GM18868 (cell line): ENCODE results near the gene CDK4.
A peak's percentile ranks its signal among the peaks of the same experiment; 100 is the strongest.

Experiments used
- ATAC-seq: cut with Tn5 transposase; IDR thresholded peaks from one replicate; pipeline ENCODE4 v1.9.1; 2021; ENCODE audit warnings: mild to moderate bottlenecking, moderate library complexity; ENCODE audit not compliant: unreplicated experiment

The CDK4 gene

GRCh38 chr12:57741413-57741789 is 10.7 kb downstream of the CDK4 start:
- ATAC-seq, result no peak

DNA sequence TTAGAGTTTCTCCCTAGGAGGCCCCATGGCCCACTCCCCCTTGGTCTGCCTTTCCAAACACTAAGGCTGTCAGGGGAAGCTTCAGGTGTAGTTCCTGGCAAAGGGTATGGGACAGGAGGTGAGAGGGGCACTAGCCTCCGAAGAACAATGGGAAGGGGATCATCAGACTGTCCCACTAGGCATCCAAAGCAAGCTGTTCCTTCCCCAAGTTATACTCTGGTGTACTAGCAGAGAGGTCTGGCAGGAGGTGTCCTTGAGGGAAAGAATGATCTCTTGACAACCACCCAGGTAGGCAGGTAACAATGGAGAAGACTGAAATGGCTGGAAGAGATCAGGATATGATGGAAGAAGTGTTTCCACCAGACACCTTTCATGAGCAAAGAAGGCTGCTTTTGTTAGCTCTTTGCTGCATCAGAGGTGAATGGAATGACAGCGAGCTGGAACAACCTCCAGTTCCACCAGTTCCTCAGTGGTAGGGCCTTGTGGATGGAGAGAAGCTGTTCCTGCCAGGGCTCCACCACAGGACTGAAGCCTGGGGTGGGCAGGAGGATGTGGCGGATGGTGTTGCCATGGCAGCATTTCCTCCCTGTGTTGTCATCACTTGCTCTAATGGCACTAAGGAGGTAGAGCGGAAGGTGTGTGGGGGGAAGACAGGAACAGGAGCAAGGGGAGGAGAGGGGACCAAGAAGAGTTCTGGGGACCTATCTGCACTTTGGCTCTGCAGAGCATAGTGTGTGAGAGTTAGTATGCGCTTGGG is 11.3 kb downstream of the CDK4 start:
- ATAC-seq, result peak; percentile 47

- ATAC-seq, result no peak
These were observed 12.1 kb downstream of the CDK4 start for GRCh38 chr12:57739914-57740538.

DNA sequence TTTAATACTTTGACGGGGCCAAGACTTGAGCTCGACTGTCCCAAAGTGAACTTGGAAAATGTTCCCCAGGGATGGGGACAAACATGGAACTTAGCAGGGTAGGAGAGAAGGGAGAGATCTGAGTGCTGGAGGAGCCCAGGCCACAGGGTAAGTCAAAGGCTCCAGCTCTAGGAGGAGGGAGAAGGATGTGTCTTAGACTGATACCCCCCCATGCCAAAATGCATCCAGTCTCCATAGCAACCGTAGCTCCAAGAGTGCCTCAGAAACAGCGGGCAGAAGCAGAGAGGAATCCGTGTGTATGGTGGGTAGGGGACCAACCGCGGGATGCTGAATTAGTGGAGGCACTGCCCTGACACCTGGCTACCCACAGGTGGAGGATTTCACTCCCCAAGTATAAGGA is 12.7 kb downstream of the CDK4 start:
- ATAC-seq, result no peak

- ATAC-seq, result no peak
These were observed 13.4 kb downstream of the CDK4 start, which contains the start of gene AGAP2 for GRCh38 chr12:57738661-57739237. Gene AGAP2, minus strand, starts transcription at chr12:57738742. Its CDS starts 496 bp downstream, at chr12:57738246.

- ATAC-seq, result no peak
These were observed 14.3 kb downstream of the CDK4 start for GRCh38 chr12:57737467-57738460.

DNA sequence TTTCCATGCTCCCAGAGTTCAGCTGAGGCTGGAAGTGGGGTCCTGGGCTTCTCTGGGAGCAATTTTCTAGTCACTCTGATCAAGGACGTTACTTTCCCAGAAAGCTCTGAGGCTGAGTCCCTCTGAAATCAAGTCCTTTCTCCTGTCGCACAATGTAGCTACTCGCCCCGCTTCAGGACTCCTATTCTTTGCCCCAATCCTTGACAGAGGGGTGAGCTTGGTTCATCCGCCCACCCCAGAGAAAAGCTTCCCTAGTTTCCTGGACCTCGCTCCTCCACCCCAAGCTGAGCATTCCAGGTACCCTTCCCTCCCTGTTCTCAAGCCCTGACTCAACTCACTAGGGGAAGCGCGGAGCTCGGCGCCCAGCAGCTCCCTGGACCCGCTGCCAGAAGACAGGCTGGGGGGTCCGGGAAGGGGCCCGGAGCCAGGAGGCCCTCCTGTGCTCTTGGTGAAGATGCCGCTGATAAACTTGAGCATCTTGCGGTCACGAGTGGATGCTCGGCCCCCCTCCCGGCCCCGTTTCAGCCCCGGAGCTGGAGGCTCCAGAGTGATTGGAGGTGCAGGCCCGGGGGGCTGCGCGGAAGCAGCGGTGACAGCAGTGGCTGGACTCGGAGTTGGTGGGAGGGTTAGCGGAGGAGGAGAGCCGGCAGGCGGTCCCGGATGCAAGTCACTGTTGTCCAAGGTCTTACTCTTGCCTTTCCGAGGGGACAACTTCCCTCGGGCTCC is 15.2 kb downstream of the CDK4 start:
- no peak for ATAC-seq

DNA sequence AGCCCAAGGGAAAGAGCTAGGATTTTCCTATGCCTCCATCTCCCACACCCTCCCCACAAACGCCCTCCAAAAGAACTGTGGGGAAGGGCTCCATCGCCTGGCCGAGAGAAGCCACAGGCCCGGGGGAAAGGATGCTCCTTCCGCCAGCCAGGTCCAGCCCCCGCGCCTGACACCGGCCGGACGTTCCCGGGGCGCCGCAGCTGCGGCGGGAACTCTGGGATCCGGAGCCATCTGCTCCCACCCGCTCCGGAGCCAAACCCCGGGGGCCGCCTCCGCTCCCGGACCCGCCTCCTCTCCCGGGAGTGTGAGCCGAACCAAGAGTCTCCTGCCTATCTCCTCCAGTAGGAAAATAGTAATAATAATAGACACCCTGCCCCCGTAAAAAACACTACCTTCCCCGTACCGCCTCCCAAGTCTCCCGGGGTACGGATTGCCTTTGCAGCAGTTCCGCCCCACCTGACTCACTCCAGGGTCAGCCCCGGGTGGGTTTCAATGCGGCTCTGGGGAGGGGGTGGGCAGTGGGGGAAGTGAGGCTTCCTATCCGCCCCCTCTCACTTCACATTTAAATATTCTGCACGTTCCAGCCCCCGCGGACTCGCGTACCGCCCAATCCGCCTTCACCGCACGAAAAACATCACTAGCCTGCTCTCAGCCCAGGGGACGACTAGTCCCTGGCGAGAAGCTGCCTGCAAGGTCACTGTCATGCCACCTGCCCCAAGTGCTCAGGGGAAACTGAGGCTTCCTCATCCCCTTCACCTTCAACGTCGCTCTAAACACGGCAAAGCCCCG is 16.0 kb downstream of the CDK4 start:
- ATAC-seq, result no peak

GRCh38 chr12:57735198-57735855 is 16.8 kb downstream of the CDK4 start:
- no peak for ATAC-seq

- ATAC-seq, result no peak
These were observed 17.5 kb downstream of the CDK4 start for GRCh38 chr12:57734591-57734990.

GRCh38 chr12:57733928-57734327 is 18.2 kb downstream of the CDK4 start:
- ATAC-seq, result no peak

- no peak for ATAC-seq
These were observed 19.1 kb downstream of the CDK4 start for GRCh38 chr12:57732726-57733593.

DNA sequence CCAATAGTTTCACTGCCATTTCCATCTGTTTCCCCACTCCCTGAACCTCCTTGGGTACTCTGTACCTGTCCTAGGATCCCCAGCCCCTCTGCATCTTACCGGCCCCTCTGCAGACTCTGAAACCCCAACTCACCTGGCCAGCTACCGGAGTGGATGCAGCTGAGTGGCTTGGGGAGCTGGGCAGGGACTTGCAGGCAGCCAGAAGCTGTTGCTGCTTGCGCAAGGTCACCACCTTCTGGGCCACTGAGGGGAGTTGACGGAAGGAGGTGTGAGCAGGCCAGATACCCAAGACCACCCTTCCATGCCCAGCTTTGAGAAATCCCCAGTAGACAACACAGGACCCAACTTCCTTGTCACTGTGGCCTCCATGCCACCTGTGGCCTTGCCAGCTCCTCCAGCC is 19.8 kb downstream of the CDK4 start:
- ATAC-seq, result no peak

DNA sequence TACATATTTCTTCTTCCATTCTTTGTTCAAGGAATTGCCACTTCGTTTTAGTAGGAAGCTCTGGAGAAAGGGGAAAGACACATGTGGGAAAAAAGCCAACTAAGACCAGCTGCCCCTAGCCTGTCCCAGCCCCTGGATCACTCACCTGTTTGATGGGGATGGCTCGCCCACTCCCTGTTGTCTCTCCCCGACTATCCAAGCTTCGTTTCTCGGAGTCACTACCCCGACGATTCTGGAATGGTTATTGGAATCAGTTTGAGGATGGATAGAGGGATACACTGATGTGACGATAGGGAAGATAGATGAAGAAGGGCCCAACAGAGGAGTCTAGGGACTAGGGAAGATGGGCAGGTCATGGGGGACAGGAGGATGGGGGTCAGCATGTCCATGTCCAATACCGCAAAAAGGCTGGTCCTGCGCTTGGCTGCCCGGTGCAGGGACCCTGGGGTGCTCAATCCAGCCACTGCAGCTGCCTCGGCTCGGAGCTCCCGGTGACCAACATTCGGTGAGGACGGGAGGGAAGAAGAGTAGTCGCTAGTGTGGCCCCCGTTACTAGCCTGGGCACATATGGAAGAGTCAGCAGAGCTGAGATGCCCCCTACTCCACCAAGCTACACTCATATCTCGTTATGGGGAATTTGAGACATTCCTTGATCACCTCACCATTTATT is 20.6 kb downstream of the CDK4 start:
- no peak for ATAC-seq

GRCh38 chr12:57730336-57731067 is 21.6 kb downstream of the CDK4 start:
- ATAC-seq, result no peak

GRCh38 chr12:57729321-57729844 is 22.7 kb downstream of the CDK4 start:
- no peak for ATAC-seq
